A172 (cell line): ENCODE data around the gene FOXF1. TPM values are rescaled to one million over a fixed set of nuclear protein-coding genes. Genes with fewer than 3 reads are reported as not detected.

Source experiments
- DNase-seq: peaks from one replicate; pipeline ENCODE4 v3.0.0-alpha.2; 2015; ENCODE audit warnings: low spot score
- total RNA-seq: library from RNA; depleted of rRNA; stranded (reverse); fragments of >200 nt; shearing (Covaris generic); gene quantifications from 2 replicates; pipeline ENCODE4 v1.2.3, GENCODE V29; 2014

FOXF1 gene
- total RNA-seq, 1 experiment from 2014 or later: 2.1 TPM

- no peak for DNase-seq
Measured at GRCh38 chr16:86492961-86493629, 17.2 kb upstream of the FOXF1 start.

GRCh38 chr16:86494039-86494564 is 16.2 kb upstream of the FOXF1 start:
- DNase-seq: no peak

DNA sequence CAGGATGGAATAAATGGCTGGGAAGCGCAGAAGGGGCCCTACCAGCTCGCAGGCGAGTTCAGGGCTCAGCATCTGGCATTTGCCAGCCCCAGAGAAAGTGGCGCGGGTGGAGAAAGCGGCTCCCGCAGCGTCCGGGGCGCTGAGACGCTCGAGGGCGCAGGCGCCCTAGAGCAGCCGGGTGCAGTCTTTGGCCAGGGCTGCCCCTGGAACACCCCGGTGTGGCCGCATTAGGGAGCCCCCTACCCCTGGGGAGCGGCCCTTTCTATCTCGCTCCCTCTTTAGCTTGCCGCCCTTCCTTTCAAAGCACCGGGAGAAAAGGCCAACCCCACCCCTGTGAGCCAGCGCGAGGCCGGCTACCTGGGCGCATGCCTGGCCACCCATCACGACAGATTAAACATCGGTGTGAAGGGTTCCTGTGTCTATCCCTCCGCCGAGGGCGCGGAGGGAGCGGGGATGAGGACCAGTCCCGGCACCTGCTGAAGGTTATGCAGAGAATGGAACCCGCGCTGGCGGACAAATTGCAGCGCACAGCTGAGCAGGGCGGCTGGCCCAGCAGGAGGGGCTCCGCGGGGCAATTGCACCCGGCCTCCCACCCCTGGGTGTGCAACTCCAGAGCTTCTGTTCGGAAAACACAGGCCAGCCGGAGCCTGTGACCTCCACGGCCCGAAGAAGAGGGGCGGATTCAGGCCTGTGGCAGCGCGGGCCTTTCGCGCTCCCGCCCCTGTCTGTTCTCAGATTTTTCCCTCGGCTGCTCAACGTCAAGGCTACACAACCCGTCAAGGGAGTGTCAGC is 15.6 kb upstream of the FOXF1 start:
- DNase-seq: no peak

- DNase-seq: no peak
Measured at GRCh38 chr16:86495357-86495701, 15.0 kb upstream of the FOXF1 start.

GRCh38 chr16:86495756-86496261 is 14.5 kb upstream of the FOXF1 start:
- no peak for DNase-seq

DNA sequence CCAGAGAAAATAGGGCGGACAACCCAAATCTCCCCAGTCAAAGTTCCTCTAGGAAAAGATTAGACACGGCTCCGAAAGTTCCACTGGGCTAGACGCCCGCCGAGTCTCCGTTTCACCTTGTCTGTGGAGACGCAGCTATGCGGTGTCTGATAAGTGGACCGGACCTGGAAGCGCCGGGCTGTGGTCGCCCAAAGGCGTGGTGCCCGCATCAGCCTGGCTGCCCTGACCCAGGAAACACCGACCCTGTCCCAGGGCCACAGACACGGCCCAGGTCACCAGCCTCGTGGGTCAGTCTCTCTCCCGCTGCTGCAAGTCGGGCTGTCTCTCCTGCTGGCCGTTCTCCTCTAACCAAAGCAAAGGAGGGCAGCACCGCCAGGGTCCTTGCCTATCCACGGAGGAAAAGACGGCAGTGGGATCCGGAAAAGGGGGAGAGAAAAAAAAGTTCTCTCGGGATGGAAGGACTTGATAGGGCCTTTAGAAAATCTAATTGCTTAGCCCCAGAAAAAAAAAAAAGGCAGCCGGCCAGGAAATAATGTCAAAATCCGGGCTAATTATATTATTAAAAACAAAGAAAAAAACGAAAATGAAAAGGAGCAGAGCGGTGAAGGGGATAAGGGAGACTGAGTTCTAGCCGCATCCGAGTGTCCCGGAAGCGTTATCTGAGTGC is 13.9 kb upstream of the FOXF1 start:
- no peak for DNase-seq

DNA sequence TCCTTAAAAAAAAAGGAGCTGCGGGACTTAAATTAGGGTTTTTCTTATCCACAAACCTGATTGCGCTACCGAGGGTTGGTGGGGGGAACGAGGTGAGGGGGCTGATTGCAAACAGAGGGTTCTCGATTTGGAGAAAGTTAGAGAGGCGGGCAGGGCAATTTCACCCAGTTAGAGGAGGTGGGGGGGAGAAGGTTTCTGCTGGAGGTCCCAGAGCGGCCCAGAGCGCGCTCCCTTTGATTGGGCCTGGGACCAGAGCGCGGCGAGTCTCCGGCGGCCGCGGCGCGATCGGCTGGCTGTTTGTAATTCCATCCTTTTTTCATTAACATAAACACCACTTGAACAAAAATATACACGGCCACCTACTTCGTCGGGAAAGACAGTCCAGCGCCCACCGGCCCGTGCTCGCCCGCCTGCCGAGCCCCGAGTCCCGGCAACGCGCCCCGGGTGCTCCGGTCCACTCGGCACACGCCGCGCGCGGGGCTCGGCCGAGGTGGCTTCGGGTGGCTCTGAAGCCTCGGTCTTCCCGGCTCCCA is 13.3 kb upstream of the FOXF1 start:
- DNase-seq: no peak

DNA sequence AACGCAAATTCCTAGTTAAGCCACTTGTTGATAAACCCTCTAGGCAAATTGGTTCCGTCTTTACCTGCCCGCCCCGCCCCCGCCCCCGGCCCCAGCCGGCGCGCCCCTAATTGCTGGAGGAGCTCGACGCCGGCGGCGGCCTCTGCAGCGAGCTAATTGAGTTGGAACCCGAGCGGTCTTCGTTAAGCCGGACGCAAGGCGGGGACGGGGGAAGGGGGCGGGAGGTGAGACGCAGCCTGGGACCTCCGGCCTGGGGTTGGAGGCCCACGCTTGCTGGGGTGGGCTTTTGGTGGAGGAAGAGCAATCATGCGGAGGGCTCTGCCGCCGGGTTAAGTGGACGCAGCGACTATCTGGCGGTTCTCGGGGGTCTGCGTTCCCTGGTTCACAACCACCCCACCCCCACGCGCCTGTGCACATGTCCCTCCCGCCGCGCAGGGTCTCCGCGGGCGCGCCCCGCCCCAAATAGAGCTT is 12.7 kb upstream of the FOXF1 start:
- DNase-seq: no peak

GRCh38 chr16:86498155-86498670 is 12.1 kb upstream of the FOXF1 start:
- no peak for DNase-seq

DNA sequence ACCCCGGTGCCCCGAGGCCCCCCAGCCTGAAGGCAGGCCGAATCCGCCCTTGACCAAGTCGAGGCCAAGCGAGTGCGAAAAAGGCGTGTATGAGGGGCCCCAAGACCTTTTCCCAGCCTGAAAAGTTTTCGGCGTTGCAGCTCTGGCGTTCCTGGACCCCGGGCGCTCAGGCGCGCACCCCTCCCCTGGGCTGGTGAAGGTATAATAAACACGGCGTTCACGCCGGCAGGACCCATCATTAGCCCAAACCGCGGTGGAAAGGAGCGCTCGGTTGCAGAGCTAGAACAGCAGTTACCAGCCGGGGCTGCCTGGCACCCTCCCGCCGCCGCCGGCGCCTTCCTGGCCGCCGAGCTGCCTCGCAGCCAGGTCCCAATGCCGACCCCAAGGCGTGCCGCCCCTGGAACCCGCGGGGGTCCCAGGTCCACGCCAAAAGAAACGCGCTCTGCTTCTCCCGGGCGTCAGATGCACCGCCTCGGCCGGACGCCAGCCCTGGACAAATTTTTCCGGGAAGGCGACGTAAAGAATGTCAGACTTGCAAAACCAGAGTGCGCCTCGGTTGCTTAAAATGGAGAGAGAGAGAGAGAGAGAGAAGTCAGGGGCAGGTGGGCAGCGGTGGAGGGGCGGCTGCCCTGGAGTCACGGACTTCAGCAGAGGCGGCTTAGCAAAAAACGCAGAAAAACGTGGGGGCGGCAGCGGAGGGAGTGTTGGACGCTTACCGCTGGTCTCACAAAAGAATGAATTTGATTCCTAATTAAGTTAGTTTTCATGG is 11.5 kb upstream of the FOXF1 start:
- DNase-seq: no peak

- no peak for DNase-seq
Measured at GRCh38 chr16:86499440-86499786, 10.9 kb upstream of the FOXF1 start.

GRCh38 chr16:86499889-86500707 is 10.2 kb upstream of the FOXF1 start:
- DNase-seq: no peak

DNA sequence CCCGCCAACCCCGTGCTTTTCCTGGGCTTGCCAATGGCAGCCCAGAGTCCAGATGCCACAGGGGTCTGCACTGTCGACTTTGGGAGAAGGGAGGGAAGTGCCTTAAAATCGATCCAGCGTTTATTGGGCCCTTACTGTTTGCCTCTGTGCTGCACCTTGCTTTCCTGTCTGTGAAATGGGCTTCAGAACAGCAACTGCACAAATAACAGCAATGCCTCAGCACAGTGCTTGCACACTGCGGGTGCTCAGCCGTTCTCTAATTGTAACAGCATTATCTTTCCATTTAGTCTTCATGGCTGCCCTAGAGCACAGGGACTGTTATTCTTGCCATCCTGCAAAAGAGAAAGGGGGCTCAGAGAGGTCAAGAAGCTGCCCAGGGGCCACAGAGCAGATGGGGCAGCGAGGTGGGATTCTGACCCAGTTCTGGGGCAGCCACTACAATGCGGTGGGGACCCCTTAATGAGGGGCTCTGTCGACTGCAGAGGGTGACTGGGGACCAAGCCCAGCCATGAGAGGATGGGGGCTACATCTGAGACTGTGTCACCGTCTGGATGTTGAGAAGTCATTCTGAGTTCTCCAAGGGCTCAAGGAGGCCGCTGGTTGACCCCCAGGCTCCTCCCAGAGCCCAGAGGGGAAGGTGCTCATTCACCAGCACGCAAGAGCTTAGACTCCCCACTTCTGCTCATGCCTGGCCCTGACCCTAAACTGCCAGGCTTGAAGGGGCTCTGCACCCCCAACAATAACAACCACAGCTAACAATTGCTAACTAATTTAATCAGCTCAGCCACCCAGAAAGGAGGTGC is 9.4 kb upstream of the FOXF1 start:
- no peak for DNase-seq

GRCh38 chr16:86501989-86502855 is 8.1 kb upstream of the FOXF1 start:
- DNase-seq: no peak

DNA sequence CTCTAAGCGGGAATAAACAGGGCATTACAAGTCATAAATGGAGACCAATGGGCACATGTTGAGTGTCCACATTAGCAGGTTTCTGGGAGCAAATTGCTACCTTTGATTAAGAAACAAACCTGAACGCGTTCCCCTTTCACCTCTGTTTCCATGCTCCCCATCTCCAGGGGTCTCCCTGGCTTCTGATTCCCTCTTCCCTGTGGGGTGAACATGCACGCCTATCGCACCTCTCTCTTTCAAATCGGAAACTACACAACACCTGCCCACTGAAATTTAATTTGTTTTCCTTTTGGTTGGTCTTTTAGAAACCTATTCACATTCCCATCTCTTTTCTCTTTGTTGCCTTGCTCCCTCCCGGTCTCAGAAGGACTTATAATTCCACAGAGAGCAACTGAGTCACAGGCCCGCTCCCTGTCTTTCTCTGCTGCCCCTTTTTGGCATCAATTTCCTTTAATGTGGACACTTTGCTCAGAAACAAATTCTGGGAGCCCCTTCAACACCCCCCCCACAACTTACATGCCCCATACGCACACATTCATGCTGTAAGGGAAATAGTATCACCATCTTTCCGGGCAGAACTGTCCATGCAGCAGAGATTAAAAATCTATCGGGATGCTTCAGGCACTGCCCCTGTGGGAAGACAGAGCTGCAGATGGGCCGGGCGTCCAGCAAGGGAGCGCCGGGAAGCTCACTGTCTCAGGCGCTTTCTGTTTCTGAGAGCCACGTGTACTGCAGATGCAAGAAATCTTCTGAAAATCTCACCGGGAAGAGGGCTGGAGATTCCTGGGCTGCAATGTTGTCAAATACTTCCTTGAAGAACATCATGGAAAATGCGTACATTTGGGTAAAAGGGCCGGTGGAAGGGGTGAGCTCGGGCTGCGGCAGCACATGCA is 7.2 kb upstream of the FOXF1 start:
- DNase-seq: no peak

- DNase-seq: no peak
Measured at GRCh38 chr16:86503830-86504229, 6.5 kb upstream of the FOXF1 start.
